ENCODE results near the gene ADAM10. TPM values are rescaled to one million over a fixed set of nuclear protein-coding genes. Genes with fewer than 3 reads are reported as not detected.
A peak's percentile ranks its signal among the peaks of the same experiment; 100 is the strongest.

Gene ADAM10
- polyA plus RNA-seq, 3 donors: 66.0 to 269 (median 149) TPM

DNA sequence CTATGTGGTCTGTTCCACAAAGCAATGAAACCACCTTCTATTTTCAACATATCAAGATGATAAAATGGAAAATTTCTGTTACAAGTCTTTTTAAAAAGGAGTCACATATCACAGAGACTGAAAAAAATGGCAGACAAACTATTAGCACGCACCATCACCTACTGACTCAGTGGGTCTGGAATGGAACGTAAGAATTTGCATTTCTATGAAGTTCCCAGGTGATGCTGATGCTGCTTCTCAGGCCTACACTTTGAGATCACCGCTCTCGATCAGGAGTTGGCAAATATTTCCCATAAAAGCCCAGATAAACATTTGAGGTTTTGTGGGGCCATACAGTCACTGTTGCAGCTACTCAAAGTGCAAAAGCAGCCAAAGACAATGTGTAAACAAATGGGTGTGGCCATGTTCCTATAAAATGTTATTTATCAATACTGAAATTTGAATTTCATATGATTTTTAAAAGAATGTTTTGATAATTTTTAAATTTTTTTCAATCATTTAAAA, 142.9 kb downstream of the ADAM10 start:
- intact Hi-C loops (cut with micrococcal nuclease): no loop called here
- no peak overlapping the region for H2AFZ ChIP-seq (ENCODE audit: insufficient read depth, low read depth, low read length, poor library complexity, severe bottlenecking)
- Mint-ChIP-seq H3K27me3 (ENCODE audit: low read depth in 3 of 3) (no peaks in the 10 kb centered on the region), H3K36me3 (peaks cover 68 to 75% of the 10 kb centered on the region in 2 donors), H3K27ac (no peak overlapping the region), H3K9me3 (no peaks in the 10 kb centered on the region), H3K4me1 (peaks cover 9% of the 10 kb centered on the region), H3K4me3 (no peak overlapping the region)
- peaks cover 23% of the 10 kb centered on the region for H4K20me1 ChIP-seq (ENCODE audit: insufficient read depth, low read length)
- no peaks in the 10 kb centered on the region for H3K79me2 ChIP-seq (ENCODE audit: insufficient read depth, low read length)
- H3K9me3 ChIP-seq (replicated peaks in 1 of 2; ENCODE audit: control insufficient read depth in 1 of 2, insufficient read depth in 1 of 2, low read length in 2 of 2): no peaks in the 10 kb centered on the region
- H3K4me3 ChIP-seq (replicated peaks in 1 of 3; ENCODE audit: low read depth in 2 of 3, low read length in 3 of 3): no peak overlapping the region
- 100% methylated on average over 4 of the region's 4 CpGs for WGBS (ENCODE audit: insufficient coverage)
- no peak overlapping the region for H3K9ac ChIP-seq (ENCODE audit: insufficient read depth, low read length, poor library complexity, severe bottlenecking)
- H3K4me2 ChIP-seq (replicated peaks; ENCODE audit: extremely low read depth, low read length, poor library complexity, severe bottlenecking): no peak overlapping the region
- TF ChIP-seq, protein P1, sequence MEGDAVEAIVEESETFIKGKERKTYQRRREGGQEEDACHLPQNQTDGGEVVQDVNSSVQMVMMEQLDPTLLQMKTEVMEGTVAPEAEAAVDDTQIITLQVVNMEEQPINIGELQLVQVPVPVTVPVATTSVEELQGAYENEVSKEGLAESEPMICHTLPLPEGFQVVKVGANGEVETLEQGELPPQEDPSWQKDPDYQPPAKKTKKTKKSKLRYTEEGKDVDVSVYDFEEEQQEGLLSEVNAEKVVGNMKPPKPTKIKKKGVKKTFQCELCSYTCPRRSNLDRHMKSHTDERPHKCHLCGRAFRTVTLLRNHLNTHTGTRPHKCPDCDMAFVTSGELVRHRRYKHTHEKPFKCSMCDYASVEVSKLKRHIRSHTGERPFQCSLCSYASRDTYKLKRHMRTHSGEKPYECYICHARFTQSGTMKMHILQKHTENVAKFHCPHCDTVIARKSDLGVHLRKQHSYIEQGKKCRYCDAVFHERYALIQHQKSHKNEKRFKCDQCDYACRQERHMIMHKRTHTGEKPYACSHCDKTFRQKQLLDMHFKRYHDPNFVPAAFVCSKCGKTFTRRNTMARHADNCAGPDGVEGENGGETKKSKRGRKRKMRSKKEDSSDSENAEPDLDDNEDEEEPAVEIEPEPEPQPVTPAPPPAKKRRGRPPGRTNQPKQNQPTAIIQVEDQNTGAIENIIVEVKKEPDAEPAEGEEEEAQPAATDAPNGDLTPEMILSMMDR (IDR thresholded peaks at IDR 0.05): no peak
- H3K27me3 ChIP-seq (ENCODE audit: control insufficient read depth in 2 of 2, insufficient read depth in 2 of 2, low read length in 2 of 2): no peaks in the 10 kb centered on the region
- H3K4me1 ChIP-seq (ENCODE audit: control insufficient read depth in 1 of 2, insufficient read depth in 2 of 2, low read length in 2 of 2): no peaks in the 10 kb centered on the region
- no peak overlapping the region for H3K27ac ChIP-seq (ENCODE audit: low read depth in 1 of 2, low read length in 2 of 2)
- no peak for DNase-seq
- H3K36me3 ChIP-seq (replicated peaks in 1 of 2; ENCODE audit: control insufficient read depth in 1 of 2, insufficient read depth in 2 of 2, low read length in 2 of 2): peaks cover 70 to 96% of the 10 kb centered on the region in 2 donors

GRCh38 chr15:58605931-58606530, 143.5 kb downstream of the ADAM10 start:
- no peaks in the 10 kb centered on the region for H3K27me3 Mint-ChIP-seq (ENCODE audit: low read depth in 3 of 3)
- H3K36me3 Mint-ChIP-seq: peaks cover 70 to 77% of the 10 kb centered on the region in 2 donors
- H3K36me3 ChIP-seq (replicated peaks in 1 of 2; ENCODE audit: control insufficient read depth in 1 of 2, insufficient read depth in 2 of 2, low read length in 2 of 2): peaks cover 65 to 99% of the 10 kb centered on the region in 2 donors
- no peak overlapping the region for H3K4me2 ChIP-seq (replicated peaks; ENCODE audit: extremely low read depth, low read length, poor library complexity, severe bottlenecking)
- H3K27ac ChIP-seq (ENCODE audit: low read depth in 1 of 2, low read length in 2 of 2): peak overlapping the region in 1 of 2 donors; percentile 29
- peaks cover 9% of the 10 kb centered on the region for H3K4me1 Mint-ChIP-seq
- intact Hi-C loops (cut with micrococcal nuclease): no loop called here
- 94% methylated on average over 3 of the region's 3 CpGs for WGBS (ENCODE audit: insufficient coverage)
- H4K20me1 ChIP-seq (ENCODE audit: insufficient read depth, low read length): peaks cover 21% of the 10 kb centered on the region
- H3K79me2 ChIP-seq (ENCODE audit: insufficient read depth, low read length): no peaks in the 10 kb centered on the region
- H3K4me3 Mint-ChIP-seq: no peak overlapping the region
- H3K27ac Mint-ChIP-seq: peak overlapping the region in 1 of 7 donors; percentile 25
- TF ChIP-seq, protein P1 (IDR thresholded peaks at IDR 0.05): no peak
- no peak overlapping the region for H2AFZ ChIP-seq (ENCODE audit: insufficient read depth, low read depth, low read length, poor library complexity, severe bottlenecking)
- no peaks in the 10 kb centered on the region for H3K27me3 ChIP-seq (ENCODE audit: control insufficient read depth in 2 of 2, insufficient read depth in 2 of 2, low read length in 2 of 2)
- no peaks in the 10 kb centered on the region for H3K9me3 ChIP-seq (replicated peaks in 1 of 2; ENCODE audit: control insufficient read depth in 1 of 2, insufficient read depth in 1 of 2, low read length in 2 of 2)
- no peak overlapping the region for H3K4me3 ChIP-seq (replicated peaks in 1 of 3; ENCODE audit: low read depth in 2 of 3, low read length in 3 of 3)
- H3K9ac ChIP-seq (ENCODE audit: insufficient read depth, low read length, poor library complexity, severe bottlenecking): no peak overlapping the region
- no peak for DNase-seq
- H3K4me1 ChIP-seq (ENCODE audit: control insufficient read depth in 1 of 2, insufficient read depth in 2 of 2, low read length in 2 of 2): no peaks in the 10 kb centered on the region
- no peaks in the 10 kb centered on the region for H3K9me3 Mint-ChIP-seq
